Measurements from ENCODE around the gene PAX3.

GRCh38 chr2:222169346-222169745 is 129.5 kb downstream of the PAX3 start:
- TF ChIP-seq POLR2A (IDR thresholded peaks at IDR 0.05) (no peak), CTCF (IDR thresholded peaks at IDR 0.05) (no peak), POLR2AphosphoS5 (IDR thresholded peaks at IDR 0.05; ENCODE audit: insufficient read depth in 1 of 2, low read depth in 1 of 2) (no peak)

Measured in vagina (tissue), 2 donors.